ENCODE data around the gene EXOC2.

DNA sequence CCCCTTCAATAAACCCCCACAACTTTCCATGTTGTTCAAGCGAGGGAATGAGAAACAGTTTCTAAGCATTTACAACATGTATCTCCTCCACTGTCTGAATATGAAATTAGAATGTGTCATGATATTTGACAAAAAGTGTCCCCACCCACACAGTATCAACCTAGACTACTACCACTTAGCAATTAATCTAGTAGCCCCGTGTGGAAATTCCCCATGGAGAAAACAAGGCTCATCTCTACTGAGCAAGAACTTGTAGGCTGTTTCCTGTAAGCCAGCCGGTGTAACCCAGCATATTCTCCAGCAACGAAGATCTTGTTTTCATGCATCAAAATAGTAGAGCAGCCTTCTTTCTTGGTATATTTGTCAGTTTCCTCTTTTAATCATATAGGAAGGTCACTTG is 186.4 kb downstream of the EXOC2 start:
- TF ChIP-seq POLR2A (IDR thresholded peaks at IDR 0.05; ENCODE audit: borderline replicate concordance, extremely low read depth, insufficient read depth, insufficient read length) = no peak
- TF ChIP-seq, protein P1, sequence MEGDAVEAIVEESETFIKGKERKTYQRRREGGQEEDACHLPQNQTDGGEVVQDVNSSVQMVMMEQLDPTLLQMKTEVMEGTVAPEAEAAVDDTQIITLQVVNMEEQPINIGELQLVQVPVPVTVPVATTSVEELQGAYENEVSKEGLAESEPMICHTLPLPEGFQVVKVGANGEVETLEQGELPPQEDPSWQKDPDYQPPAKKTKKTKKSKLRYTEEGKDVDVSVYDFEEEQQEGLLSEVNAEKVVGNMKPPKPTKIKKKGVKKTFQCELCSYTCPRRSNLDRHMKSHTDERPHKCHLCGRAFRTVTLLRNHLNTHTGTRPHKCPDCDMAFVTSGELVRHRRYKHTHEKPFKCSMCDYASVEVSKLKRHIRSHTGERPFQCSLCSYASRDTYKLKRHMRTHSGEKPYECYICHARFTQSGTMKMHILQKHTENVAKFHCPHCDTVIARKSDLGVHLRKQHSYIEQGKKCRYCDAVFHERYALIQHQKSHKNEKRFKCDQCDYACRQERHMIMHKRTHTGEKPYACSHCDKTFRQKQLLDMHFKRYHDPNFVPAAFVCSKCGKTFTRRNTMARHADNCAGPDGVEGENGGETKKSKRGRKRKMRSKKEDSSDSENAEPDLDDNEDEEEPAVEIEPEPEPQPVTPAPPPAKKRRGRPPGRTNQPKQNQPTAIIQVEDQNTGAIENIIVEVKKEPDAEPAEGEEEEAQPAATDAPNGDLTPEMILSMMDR (IDR thresholded peaks at IDR 0.05 in 2 of 3, conservative IDR thresholded peaks at IDR 0.05 in 1 of 3; ENCODE audit: borderline replicate concordance in 1 of 3, insufficient read depth in 1 of 3, low read depth in 2 of 3, low read length in 2 of 3) = no peak
- no peak for TF ChIP-seq FOSL1 (IDR thresholded peaks at IDR 0.05; ENCODE audit: low read depth)
- TF ChIP-seq, protein P2, sequence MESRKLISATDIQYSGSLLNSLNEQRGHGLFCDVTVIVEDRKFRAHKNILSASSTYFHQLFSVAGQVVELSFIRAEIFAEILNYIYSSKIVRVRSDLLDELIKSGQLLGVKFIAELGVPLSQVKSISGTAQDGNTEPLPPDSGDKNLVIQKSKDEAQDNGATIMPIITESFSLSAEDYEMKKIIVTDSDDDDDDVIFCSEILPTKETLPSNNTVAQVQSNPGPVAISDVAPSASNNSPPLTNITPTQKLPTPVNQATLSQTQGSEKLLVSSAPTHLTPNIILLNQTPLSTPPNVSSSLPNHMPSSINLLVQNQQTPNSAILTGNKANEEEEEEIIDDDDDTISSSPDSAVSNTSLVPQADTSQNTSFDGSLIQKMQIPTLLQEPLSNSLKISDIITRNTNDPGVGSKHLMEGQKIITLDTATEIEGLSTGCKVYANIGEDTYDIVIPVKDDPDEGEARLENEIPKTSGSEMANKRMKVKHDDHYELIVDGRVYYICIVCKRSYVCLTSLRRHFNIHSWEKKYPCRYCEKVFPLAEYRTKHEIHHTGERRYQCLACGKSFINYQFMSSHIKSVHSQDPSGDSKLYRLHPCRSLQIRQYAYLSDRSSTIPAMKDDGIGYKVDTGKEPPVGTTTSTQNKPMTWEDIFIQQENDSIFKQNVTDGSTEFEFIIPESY (IDR thresholded peaks at IDR 0.05; ENCODE audit: extremely low read depth, insufficient replicate concordance, low read length) = no peak
- no peak for TF ChIP-seq EZH2 (IDR thresholded peaks at IDR 0.05)
- TF ChIP-seq RAD21 (IDR thresholded peaks at IDR 0.05; ENCODE audit: low read depth) = no peak

Data from HCT116 (cell line).